IPS DF 19.7 (cell line): ENCODE data around the gene APOO.
A peak's percentile ranks its signal among the peaks of the same experiment; 100 is the strongest.

Experiments used
- DNase-seq: peaks from one replicate; pipeline ENCODE4 v3.0.0-alpha.2; 2013; ENCODE audit warnings: low read depth, low spot score

Gene APOO

GRCh38 chrX:23907498-23908218 is at the start of gene APOO, which contains the start of gene CXorf58:
Gene APOO (minus strand): TSS chrX:23907938. CDS start chrX:23907702, 236 bp downstream.
Gene CXorf58 (plus strand): TSS chrX:23908006. CDS start chrX:23910303, 2,297 bp downstream.
- DNase-seq: no peak

- DNase-seq: no peak
Measured at GRCh38 chrX:23954396-23954795, 46.7 kb upstream of the APOO start.

- no peak for DNase-seq
Measured at GRCh38 chrX:23953908-23954269, 46.2 kb upstream of the APOO start.

GRCh38 chrX:23952984-23953907 is 45.5 kb upstream of the APOO start:
- DNase-seq: peak; percentile 63

GRCh38 chrX:23952391-23952790 is 44.7 kb upstream of the APOO start:
- DNase-seq: no peak

- no peak for DNase-seq
Measured at GRCh38 chrX:23945206-23945605, 37.5 kb upstream of the APOO start.

- DNase-seq: no peak
Measured at GRCh38 chrX:23944234-23944633, 36.5 kb upstream of the APOO start.

- DNase-seq: no peak
Measured at GRCh38 chrX:23939203-23939602, 31.5 kb upstream of the APOO start.

GRCh38 chrX:23938690-23939089 is 31.0 kb upstream of the APOO start:
- no peak for DNase-seq

GRCh38 chrX:23937100-23937499 is 29.4 kb upstream of the APOO start:
- DNase-seq: no peak

GRCh38 chrX:23936180-23936579 is 28.4 kb upstream of the APOO start:
- no peak for DNase-seq

- DNase-seq: no peak
Measured at GRCh38 chrX:23935106-23935505, 27.4 kb upstream of the APOO start.

GRCh38 chrX:23932046-23932445 is 24.3 kb upstream of the APOO start:
- DNase-seq: no peak

- DNase-seq: no peak
Measured at GRCh38 chrX:23930894-23931604, 23.3 kb upstream of the APOO start.

- no peak for DNase-seq
Measured at GRCh38 chrX:23926015-23926414, 18.3 kb upstream of the APOO start.

- DNase-seq: no peak
Measured at GRCh38 chrX:23919706-23920320, 12.1 kb upstream of the APOO start.

GRCh38 chrX:23919148-23919547 is 11.4 kb upstream of the APOO start:
- DNase-seq: no peak

- DNase-seq: no peak
Measured at GRCh38 chrX:23911126-23911835, 3.5 kb upstream of the APOO start.

- DNase-seq: no peak
Measured at GRCh38 chrX:23908219-23909004, 674 bp upstream of the APOO start.

GRCh38 chrX:23907111-23907497 is 634 bp downstream of the APOO start:
- no peak for DNase-seq
